RWPE2 (cell line): ENCODE measurements around the gene SLC25A41.

Experiments
- ATAC-seq: fragments of 200-7000 bp; cut with Tn5 transposase; 3 replicates; pipeline ENCODE4 v1.9.1; 2021; ENCODE audit warnings: low read depth
- DNase-seq: peaks from one replicate; pipeline ENCODE4 v3.0.0-alpha.2; 2020; ENCODE audit warnings: low spot score
- H3K27ac ChIP-seq: fragments of 450-650 bp; 2 replicates; pipeline ENCODE4 v1.5.1; 2017; ENCODE audit warnings: mild to moderate bottlenecking; ENCODE audit not compliant: poor library complexity, severe bottlenecking
- H3K27me3 ChIP-seq: fragments of 250-450 bp; sonication (Bioruptor Pico); 2 replicates; pipeline ENCODE4 v1.5.1; 2021; ENCODE audit warnings: mild to moderate bottlenecking, moderate library complexity; ENCODE audit not compliant: insufficient read depth, poor library complexity, severe bottlenecking
- H3K36me3 ChIP-seq: fragments of 250-450 bp; sonication (Bioruptor Pico); 2 replicates; pipeline ENCODE4 v1.5.1; 2020; ENCODE audit warnings: low read depth, mild to moderate bottlenecking, moderate library complexity
- H3K4me1 ChIP-seq: fragments of 250-450 bp; sonication (Bioruptor Pico); 2 replicates; pipeline ENCODE4 v1.5.1; 2021; ENCODE audit warnings: mild to moderate bottlenecking, moderate library complexity; ENCODE audit not compliant: insufficient read depth, poor library complexity, severe bottlenecking
- H3K4me3 ChIP-seq: fragments of 250-450 bp; sonication (Bioruptor Pico); 2 replicates; pipeline ENCODE4 v1.5.1; 2021; ENCODE audit warnings: mild to moderate bottlenecking, moderate library complexity; ENCODE audit not compliant: severe bottlenecking
- H3K9me3 ChIP-seq: fragments of 250-450 bp; sonication (Bioruptor Pico); 2 replicates; pipeline ENCODE4 v1.5.1; 2021; ENCODE audit warnings: mild to moderate bottlenecking, moderate library complexity; ENCODE audit not compliant: severe bottlenecking
- TF ChIP-seq, protein P1 (sequence below): fragments of 450-650 bp; IDR thresholded peaks from one replicate; pipeline ENCODE4 v1.5.1; 2017; ENCODE audit warnings: mild to moderate bottlenecking, moderate library complexity; ENCODE audit not compliant: poor library complexity, severe bottlenecking

SLC25A41 gene

DNA sequence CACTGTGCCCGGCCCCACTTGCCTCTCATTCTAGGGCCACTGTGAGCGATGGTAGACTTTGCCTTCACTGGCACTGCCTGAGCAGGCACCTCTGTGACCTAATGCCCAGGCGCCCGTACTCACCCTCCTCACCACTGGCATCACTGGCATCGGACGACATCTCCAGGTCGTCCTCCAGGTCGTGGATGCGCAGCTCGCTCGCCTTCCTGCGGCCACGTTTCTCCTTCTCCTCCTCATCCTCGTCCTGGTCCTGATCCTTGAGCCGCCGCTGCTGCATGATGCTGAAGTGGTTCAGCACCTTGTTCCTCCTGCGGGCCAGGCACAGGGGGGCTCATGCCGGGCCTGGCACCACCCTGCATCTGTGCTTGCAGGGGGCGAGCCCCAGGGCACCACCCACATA is 50.4 kb downstream of the SLC25A41 start:
- no peaks in the 10 kb centered on the region for H3K4me1 ChIP-seq
- H3K27me3 ChIP-seq = no peaks in the 10 kb centered on the region
- ATAC-seq (no peak), DNase-seq (no peak)
- H3K27ac ChIP-seq = no peak overlapping the region
- H3K36me3 ChIP-seq = peaks cover 72% of the 10 kb centered on the region
- H3K4me3 ChIP-seq = no peak overlapping the region
- TF ChIP-seq, protein P1, sequence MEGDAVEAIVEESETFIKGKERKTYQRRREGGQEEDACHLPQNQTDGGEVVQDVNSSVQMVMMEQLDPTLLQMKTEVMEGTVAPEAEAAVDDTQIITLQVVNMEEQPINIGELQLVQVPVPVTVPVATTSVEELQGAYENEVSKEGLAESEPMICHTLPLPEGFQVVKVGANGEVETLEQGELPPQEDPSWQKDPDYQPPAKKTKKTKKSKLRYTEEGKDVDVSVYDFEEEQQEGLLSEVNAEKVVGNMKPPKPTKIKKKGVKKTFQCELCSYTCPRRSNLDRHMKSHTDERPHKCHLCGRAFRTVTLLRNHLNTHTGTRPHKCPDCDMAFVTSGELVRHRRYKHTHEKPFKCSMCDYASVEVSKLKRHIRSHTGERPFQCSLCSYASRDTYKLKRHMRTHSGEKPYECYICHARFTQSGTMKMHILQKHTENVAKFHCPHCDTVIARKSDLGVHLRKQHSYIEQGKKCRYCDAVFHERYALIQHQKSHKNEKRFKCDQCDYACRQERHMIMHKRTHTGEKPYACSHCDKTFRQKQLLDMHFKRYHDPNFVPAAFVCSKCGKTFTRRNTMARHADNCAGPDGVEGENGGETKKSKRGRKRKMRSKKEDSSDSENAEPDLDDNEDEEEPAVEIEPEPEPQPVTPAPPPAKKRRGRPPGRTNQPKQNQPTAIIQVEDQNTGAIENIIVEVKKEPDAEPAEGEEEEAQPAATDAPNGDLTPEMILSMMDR = no peak
- H3K9me3 ChIP-seq = no peaks in the 10 kb centered on the region

DNA sequence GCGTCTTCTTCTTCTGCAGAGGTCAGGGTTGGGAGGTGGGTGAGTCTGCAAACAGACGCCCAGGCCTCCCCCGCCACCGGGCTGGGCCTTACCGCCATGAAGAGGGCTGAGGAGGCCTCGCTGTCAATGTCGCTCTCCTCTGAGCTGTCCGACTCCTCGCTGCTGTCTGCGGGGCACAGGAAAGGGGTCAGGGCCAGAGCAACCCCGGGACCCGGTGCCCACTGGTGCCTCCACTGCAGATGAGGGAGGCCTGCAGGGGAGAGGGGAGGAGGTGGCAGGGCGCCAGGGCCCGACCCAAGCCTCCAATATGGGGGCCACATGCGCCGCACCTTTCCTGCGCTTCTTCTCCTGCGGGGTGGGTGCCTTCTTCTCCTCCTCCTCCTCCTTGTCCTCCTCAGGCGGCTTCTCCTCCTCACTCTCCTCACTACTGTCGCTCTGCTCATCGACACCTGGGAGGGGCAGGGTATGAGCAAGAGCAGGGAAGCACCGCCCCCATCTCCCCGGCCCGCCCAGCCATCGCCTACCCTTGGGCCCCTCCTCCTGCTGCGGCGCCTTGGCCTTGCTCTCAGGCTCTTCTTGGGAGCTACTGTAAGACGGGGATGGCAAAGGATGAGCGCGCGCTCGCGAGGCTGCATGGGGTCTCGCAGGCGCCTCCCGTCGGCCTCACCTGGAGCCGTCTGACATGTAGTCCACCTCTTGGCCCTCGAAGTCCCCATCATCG is 52.4 kb downstream of the SLC25A41 start:
- DNase-seq = no peak
- TF ChIP-seq, protein P1 = no peak
- ATAC-seq = no peak
- Histone ChIP-seq H3K9me3 (no peaks in the 10 kb centered on the region), H3K36me3 (peaks cover 56% of the 10 kb centered on the region), H3K27ac (no peak overlapping the region), H3K27me3 (no peaks in the 10 kb centered on the region), H3K4me3 (no peak overlapping the region), H3K4me1 (no peaks in the 10 kb centered on the region)

DNA sequence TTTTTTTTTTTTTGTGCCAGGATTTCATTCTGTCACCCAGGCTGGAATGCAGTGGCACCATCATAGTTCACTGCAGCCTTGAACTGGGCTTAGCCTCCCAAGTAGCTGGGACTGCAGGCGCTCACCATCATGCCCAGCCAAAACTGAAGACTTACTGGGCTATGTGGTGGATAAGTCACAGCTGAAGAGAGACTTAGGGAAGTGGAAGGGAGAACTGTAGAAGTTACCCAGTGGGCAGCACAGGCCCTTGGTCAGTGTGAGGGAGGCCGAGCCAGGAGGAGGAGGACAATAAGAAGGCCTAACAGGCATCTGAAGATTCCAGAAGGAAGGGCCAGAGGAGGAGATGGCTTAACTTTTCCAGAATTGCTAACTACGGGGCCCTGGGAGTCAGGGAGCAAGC is 53.8 kb downstream of the SLC25A41 start:
- DNase-seq (no peak), ATAC-seq (no peak)
- peaks cover 46% of the 10 kb centered on the region for H3K36me3 ChIP-seq
- H3K4me3 ChIP-seq = no peak overlapping the region
- H3K4me1 ChIP-seq = no peaks in the 10 kb centered on the region
- H3K9me3 ChIP-seq = no peaks in the 10 kb centered on the region
- H3K27me3 ChIP-seq = no peaks in the 10 kb centered on the region
- no peak overlapping the region for H3K27ac ChIP-seq
- TF ChIP-seq, protein P1 = no peak

- TF ChIP-seq, protein P1 = no peak
- DNase-seq (no peak), ATAC-seq (no peak)
- no peaks in the 10 kb centered on the region for H3K27me3 ChIP-seq
- H3K4me1 ChIP-seq = no peaks in the 10 kb centered on the region
- no peak overlapping the region for H3K4me3 ChIP-seq
- no peaks in the 10 kb centered on the region for H3K9me3 ChIP-seq
- H3K36me3 ChIP-seq = peaks cover 37% of the 10 kb centered on the region
- H3K27ac ChIP-seq = no peak overlapping the region
Measured at GRCh38 chr19:6378486-6378885, 55.1 kb downstream of the SLC25A41 start.

DNA sequence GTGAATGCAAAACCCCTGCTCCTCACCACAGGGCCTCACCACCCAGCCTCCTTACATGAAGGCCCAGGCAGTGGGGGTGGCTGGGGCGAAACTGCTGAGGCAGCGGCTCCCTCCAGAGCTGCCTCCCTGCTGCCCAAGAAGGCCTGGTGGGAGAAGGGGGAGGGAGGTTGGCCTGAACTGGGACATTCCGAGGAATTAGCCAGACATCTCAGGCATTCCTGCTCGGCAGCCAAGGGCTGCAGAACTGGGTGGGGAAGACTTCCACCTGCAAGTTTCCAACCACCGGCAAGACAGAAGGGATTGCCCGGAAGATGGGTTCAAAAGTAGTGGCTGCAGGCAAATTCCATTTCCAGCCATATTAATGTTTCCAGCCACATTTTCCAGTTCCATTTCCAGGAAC is 55.5 kb downstream of the SLC25A41 start:
- Histone ChIP-seq H3K27ac (no peak overlapping the region), H3K4me3 (no peak overlapping the region), H3K4me1 (no peaks in the 10 kb centered on the region), H3K27me3 (no peaks in the 10 kb centered on the region), H3K36me3 (peaks cover 35% of the 10 kb centered on the region), H3K9me3 (no peaks in the 10 kb centered on the region)
- TF ChIP-seq, protein P1 = no peak
- DNase-seq (no peak), ATAC-seq (no peak)
